ENCODE data around the gene CARD10.

DNA sequence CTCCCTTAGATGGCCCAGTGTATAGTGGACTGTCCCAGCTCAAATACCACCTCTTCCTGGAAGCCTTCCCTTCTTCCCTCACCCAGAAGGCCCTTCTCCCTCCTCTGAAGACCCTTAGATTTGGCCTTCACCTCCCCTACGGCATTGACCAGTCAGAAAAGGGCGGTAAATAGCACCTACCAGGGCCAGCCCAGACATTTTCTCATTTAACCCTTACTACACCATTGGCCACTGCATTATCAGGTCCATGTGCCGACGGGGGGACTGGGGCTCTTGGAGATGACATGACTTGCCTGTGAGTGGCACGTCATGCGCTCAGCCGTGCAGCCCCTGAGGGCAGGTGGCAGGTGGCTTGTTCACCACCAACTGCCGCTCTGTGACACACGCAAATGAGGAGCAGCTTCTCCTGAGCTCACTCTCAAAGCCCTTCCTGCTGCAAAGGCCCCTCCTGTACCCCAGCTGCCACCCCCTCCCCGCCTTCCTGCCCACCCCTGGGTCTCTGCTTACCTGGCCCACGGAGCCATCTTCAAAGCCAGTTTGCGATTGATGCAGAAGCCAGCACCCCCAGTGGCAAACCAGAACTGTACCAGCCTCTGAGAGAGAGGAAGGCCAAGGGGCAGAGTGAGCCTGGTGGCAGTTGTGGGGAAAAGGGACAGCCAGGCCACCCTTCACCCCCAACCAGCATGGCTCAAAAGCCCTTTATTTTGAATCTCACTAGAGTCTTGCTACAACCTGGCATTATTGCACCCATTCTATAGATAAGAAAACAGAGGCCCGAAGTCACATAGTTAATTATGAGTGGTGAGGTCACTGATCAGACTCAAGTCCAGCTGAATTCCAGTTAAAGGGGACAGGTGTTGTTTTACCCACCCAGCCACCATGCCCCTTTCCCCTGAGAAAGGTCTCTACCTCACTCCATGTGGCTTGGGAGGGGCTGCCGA, 42.6 kb downstream of the CARD10 start:
- TF ChIP-seq CTCF (IDR thresholded peaks at IDR 0.05; ENCODE audit: low read depth, low read length) (no peak), POLR2A (IDR thresholded peaks at IDR 0.05; ENCODE audit: extremely low read depth, insufficient read length) (no peak), MYC (IDR thresholded peaks at IDR 0.05; ENCODE audit: low read depth, low read length) (no peak)
- TF ChIP-seq, protein P1, sequence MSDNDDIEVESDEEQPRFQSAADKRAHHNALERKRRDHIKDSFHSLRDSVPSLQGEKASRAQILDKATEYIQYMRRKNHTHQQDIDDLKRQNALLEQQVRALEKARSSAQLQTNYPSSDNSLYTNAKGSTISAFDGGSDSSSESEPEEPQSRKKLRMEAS (IDR thresholded peaks at IDR 0.05; ENCODE audit: low read depth, low read length): no peak
